ENCODE data around the gene TAF7. TPM values are rescaled to one million over a fixed set of nuclear protein-coding genes. Genes with fewer than 3 reads are reported as not detected.
"Not testable (repeated sequence)": the region's sequence is repeated elsewhere in the genome, so short reads cannot be mapped to it uniquely, and the experiment has no call there.

Gene TAF7
- polyA plus RNA-seq (ENCODE audit: insufficient read length) = 154 TPM
- long read RNA-seq, donor 1, transcript TAF7-201 (1 exons, 2,334 nt) = major isoform, 254 of 254 reads
- long read RNA-seq, donor 1, partial matches to known transcripts = 0 of 254 reads
- long read RNA-seq, donor 1, other reads (novel, unspliced or antisense) = 0 of 254 reads
- long read RNA-seq, donor 2, transcript TAF7-201 (1 exons, 2,334 nt) = major isoform, 218 of 218 reads
- long read RNA-seq, donor 2, partial matches to known transcripts = 0 of 218 reads
- long read RNA-seq, donor 2, other reads (novel, unspliced or antisense) = 0 of 218 reads
- long read RNA-seq, donor 3, transcript TAF7-201 (1 exons, 2,334 nt) = major isoform, 187 of 187 reads
- long read RNA-seq, donor 3, partial matches to known transcripts = 0 of 187 reads
- long read RNA-seq, donor 3, other reads (novel, unspliced or antisense) = 0 of 187 reads
- long read RNA-seq, donor 4, transcript TAF7-201 (1 exons, 2,334 nt) = major isoform, 72 of 72 reads
- long read RNA-seq, donor 4, partial matches to known transcripts = 0 of 72 reads
- long read RNA-seq, donor 4, other reads (novel, unspliced or antisense) = 0 of 72 reads
- long read RNA-seq, donor 5, transcript TAF7-201 (1 exons, 2,334 nt) = major isoform, 276 of 276 reads
- long read RNA-seq, donor 5, partial matches to known transcripts = 0 of 276 reads
- long read RNA-seq, donor 5, other reads (novel, unspliced or antisense) = 0 of 276 reads
- long read RNA-seq, donor 6, transcript TAF7-201 (1 exons, 2,334 nt) = major isoform, 279 of 279 reads
- long read RNA-seq, donor 6, partial matches to known transcripts = 0 of 279 reads
- long read RNA-seq, donor 6, other reads (novel, unspliced or antisense) = 0 of 279 reads
- long read RNA-seq, donor 7, transcript TAF7-201 (1 exons, 2,334 nt) = major isoform, 326 of 326 reads
- long read RNA-seq, donor 7, partial matches to known transcripts = 0 of 326 reads
- long read RNA-seq, donor 7, other reads (novel, unspliced or antisense) = 0 of 326 reads
- long read RNA-seq, donor 8, transcript TAF7-201 (1 exons, 2,334 nt) = major isoform, 87 of 87 reads
- long read RNA-seq, donor 8, partial matches to known transcripts = 0 of 87 reads
- long read RNA-seq, donor 8, other reads (novel, unspliced or antisense) = 0 of 87 reads

GRCh38 chr5:141320225-141321169 lies at the start of gene TAF7:
Gene TAF7 (minus strand): TSS chr5:141320784. CDS start chr5:141320044, 740 bp downstream.
- peak; percentile 94 for DNase-seq

GRCh38 chr5:141366016-141366896 lies 45.7 kb upstream of the TAF7 start:
- no peak for DNase-seq

GRCh38 chr5:141363952-141364660 lies 43.5 kb upstream of the TAF7 start, which contains the start of gene PCDHGA5:
Gene PCDHGA5 (plus strand): TSS chr5:141364162. CDS start chr5:141364331, 169 bp downstream.
- no peak for DNase-seq

- DNase-seq = no peak
Observed at GRCh38 chr5:141362719-141363118, 42.1 kb upstream of the TAF7 start.

- DNase-seq = no peak
Observed at GRCh38 chr5:141360685-141361084, 40.1 kb upstream of the TAF7 start.

GRCh38 chr5:141359790-141360426 lies 39.3 kb upstream of the TAF7 start, which contains the start of gene PCDHGB2:
Gene PCDHGB2 (plus strand): TSS chr5:141359994. CDS start chr5:141360136, 142 bp downstream.
- DNase-seq = no peak

- no peak for DNase-seq
Observed at GRCh38 chr5:141356950-141357349, 36.4 kb upstream of the TAF7 start.

- no peak for DNase-seq
Observed at GRCh38 chr5:141356133-141356532, 35.5 kb upstream of the TAF7 start.

GRCh38 chr5:141355641-141356040 lies 35.1 kb upstream of the TAF7 start:
- DNase-seq = no peak

- DNase-seq = no peak
Observed at GRCh38 chr5:141354900-141355469, 34.4 kb upstream of the TAF7 start, which contains the start of gene PCDHGA4. Gene PCDHGA4 (plus strand): TSS chr5:141355021. CDS start chr5:141355108, 87 bp downstream.

- DNase-seq = no peak
Observed at GRCh38 chr5:141351591-141351990, 31.0 kb upstream of the TAF7 start.

- no peak for DNase-seq
Observed at GRCh38 chr5:141349917-141350619, 29.5 kb upstream of the TAF7 start, which contains the start of gene PCDHGB1. Gene PCDHGB1 (plus strand): TSS chr5:141350099. CDS start chr5:141350261, 162 bp downstream.

- not testable (repeated sequence) for DNase-seq
Observed at GRCh38 chr5:141346017-141346416, 25.4 kb upstream of the TAF7 start.

GRCh38 chr5:141345327-141345726 lies 24.7 kb upstream of the TAF7 start:
- DNase-seq = no peak

- no peak for DNase-seq
Observed at GRCh38 chr5:141343953-141344463, 23.4 kb upstream of the TAF7 start.

- DNase-seq = no peak
Observed at GRCh38 chr5:141343242-141343952, 22.8 kb upstream of the TAF7 start, which contains the start of gene PCDHGA3. Gene PCDHGA3 (plus strand): TSS chr5:141343829. CDS start chr5:141344034, 205 bp downstream.
